Measurements from ENCODE around the gene PACRGL.

Gene PACRGL

DNA sequence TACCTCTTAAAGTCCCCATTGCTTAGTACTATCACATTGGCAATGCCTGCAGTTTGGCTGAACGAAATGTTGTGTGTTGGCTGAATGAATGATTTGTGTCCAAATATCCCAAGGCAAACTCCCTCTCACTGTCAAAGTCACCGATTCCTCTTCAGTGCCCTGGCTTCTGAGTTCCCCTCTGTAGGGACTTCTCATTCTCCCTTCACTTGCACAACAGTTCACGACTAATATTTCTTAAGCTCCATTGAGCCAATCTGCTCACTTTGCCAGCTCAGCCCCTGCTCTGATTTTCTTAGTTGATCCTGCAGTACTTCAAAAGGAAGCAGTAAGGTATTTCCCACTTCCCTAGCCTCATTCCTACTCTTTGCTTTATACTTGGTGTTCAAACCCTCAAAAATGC lies 21.9 kb upstream of the PACRGL start:
- H3K27me3 ChIP-seq = no peaks in the 10 kb centered on the region
- no peak overlapping the region for H3K9ac ChIP-seq
- no peaks in the 10 kb centered on the region for H4K20me1 ChIP-seq
- H3K4me2 ChIP-seq = no peak overlapping the region
- no peaks in the 10 kb centered on the region for H3K9me3 ChIP-seq (replicated peaks in 1 of 11)
- no peak overlapping the region for H3K27ac ChIP-seq
- TF ChIP-seq Cebpa-rat (IDR thresholded peaks at IDR 0.05) = no peak
- H3K36me3 ChIP-seq = no peaks in the 10 kb centered on the region
- no peak overlapping the region for H3K4me3 ChIP-seq
- H3K4me1 ChIP-seq = no peaks in the 10 kb centered on the region

DNA sequence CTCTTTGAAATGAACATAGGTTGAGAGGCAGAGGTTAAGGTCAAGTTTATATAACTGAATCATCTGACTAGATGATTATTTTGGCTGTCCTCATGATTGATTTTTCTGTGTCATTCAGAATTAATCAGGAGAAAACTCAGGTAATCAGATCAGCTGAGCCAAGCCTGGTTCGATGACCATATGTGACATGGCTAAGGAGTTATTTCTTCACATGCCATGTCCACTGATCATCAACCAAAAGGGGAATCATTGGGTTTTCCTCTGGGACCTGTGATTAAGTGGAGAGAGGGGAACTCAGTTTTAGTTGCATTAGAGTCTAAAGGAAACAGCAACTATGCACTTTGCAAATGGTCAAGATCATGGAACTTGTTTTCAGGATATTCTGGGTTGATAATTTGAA lies 20.3 kb upstream of the PACRGL start:
- TF ChIP-seq Cebpa-rat (IDR thresholded peaks at IDR 0.05) = no peak
- H3K27me3 ChIP-seq = no peaks in the 10 kb centered on the region

DNA sequence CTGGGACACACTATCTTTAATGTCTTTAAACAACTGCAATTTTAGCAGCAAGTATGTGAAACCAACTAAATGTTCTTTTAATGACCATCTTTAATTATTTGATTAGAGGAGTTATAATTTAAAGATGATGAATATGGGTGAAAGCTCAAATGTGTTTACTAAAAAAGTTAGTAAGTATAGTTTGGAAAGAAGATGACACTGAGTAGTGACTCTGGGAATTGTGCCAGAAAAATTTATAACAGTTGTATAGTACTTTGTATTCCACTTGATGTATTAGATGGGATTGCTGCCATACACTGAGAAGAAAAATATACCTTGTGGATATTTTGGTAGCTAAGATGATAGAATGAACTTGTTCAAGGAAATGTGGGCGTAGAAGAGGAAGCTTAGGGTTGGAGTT lies 19.5 kb upstream of the PACRGL start:
- H3K9ac ChIP-seq = no peak overlapping the region
- H3K4me1 ChIP-seq = peaks cover 0 to 9% (median 0%) of the 10 kb centered on the region in 10 experiments; a peak in 1 of 20 replicates
- H3K4me3 ChIP-seq = no peak overlapping the region
- no peak for TF ChIP-seq Cebpa-rat (IDR thresholded peaks at IDR 0.05)
- no peaks in the 10 kb centered on the region for H3K27me3 ChIP-seq
- H3K36me3 ChIP-seq = no peaks in the 10 kb centered on the region
- no peak overlapping the region for H3K4me2 ChIP-seq
- no peaks in the 10 kb centered on the region for H3K9me3 ChIP-seq (replicated peaks in 1 of 11)
- no peaks in the 10 kb centered on the region for H4K20me1 ChIP-seq
- no peak overlapping the region for H3K27ac ChIP-seq

More for the DNA sequence above, 20.3 kb upstream of the PACRGL start:
- Histone ChIP-seq H3K4me2 (no peak overlapping the region), H4K20me1 (no peaks in the 10 kb centered on the region), H3K9ac (no peak overlapping the region), H3K4me1 (peaks cover 0 to 9% (median 0%) of the 10 kb centered on the region in 10 experiments; a peak in 1 of 20 replicates), H3K27ac (no peak overlapping the region), H3K4me3 (no peak overlapping the region), H3K36me3 (no peaks in the 10 kb centered on the region), H3K9me3 (replicated peaks in 1 of 11) (no peaks in the 10 kb centered on the region)

DNA sequence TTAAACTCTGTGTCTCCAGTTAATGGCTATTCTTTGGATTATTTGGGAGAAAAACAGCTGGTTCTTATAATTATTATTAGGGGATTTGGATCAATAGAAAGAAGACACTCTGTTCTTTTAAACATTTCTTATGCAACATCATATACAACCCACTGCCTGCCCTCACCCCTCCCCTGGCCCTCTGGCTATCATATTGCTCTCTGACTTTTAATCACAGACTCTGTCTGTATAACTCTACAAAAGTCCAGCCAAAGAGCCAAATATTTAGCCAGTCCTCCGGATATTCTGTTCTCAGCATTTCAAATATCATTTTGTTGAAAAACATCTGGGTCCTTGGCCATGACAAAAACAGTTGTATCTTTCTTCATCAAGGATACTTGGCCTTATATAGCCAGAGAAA lies 19.0 kb upstream of the PACRGL start:
- Histone ChIP-seq H3K4me2 (no peak overlapping the region), H3K9me3 (replicated peaks in 1 of 11) (no peaks in the 10 kb centered on the region), H3K36me3 (no peaks in the 10 kb centered on the region), H3K27ac (no peak overlapping the region), H3K27me3 (no peaks in the 10 kb centered on the region), H4K20me1 (no peaks in the 10 kb centered on the region), H3K4me3 (no peak overlapping the region), H3K4me1 (peaks cover 0 to 9% (median 0%) of the 10 kb centered on the region in 10 experiments; a peak in 1 of 20 replicates), H3K9ac (no peak overlapping the region)
- TF ChIP-seq Cebpa-rat (IDR thresholded peaks at IDR 0.05) = no peak

DNA sequence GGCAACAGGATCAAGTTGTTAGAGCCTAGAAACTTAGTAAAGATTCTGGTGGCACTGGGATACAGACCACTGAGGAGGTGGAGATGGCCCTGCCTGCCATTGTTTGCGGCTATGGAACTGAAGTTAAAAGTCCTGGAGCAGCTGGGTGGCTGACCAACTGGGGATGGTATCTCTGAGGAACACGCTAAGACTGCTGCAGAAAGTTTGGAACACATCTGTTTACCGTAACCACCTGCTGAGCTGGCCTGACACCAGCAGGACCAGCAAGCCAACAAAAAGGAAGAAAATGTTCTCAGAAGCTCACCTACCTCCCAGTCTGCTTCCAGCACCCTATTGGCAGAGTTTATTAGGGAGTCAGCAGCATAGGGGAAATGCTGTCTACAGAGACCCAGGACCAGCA lies 17.4 kb upstream of the PACRGL start:
- no peak for TF ChIP-seq Cebpa-rat (IDR thresholded peaks at IDR 0.05)
- H3K9ac ChIP-seq = no peak overlapping the region
- H3K4me2 ChIP-seq = no peak overlapping the region
- H4K20me1 ChIP-seq = no peaks in the 10 kb centered on the region
- H3K4me3 ChIP-seq = no peak overlapping the region
- H3K27ac ChIP-seq = no peak overlapping the region
- H3K4me1 ChIP-seq = peaks cover 0 to 9% (median 0%) of the 10 kb centered on the region in 10 experiments; a peak in 1 of 20 replicates
- H3K36me3 ChIP-seq = no peaks in the 10 kb centered on the region
- no peaks in the 10 kb centered on the region for H3K9me3 ChIP-seq (replicated peaks in 1 of 11)
- H3K27me3 ChIP-seq = no peaks in the 10 kb centered on the region

DNA sequence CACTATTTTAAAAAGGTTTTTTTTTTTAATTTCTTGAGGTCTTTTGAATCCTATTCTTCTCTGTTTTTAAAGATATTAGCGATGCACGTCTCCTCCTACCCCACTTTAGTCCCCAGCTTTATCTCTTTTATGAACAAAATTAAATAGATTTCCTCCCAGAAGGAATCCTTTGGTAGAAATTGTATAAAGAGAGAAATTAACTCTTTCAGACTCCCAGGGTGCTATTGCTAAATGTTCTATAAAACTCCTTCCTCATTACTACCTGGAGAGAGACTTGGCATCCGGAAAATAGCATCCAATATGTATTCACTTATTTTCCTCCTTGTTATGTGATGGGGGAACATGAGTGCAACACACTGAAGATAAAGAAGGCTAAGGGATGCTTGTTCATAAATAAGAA lies 16.5 kb upstream of the PACRGL start:
- Histone ChIP-seq H3K4me1 (peaks cover 0 to 9% (median 0%) of the 10 kb centered on the region in 10 experiments; a peak in 1 of 20 replicates), H4K20me1 (no peaks in the 10 kb centered on the region), H3K27me3 (no peaks in the 10 kb centered on the region), H3K9me3 (replicated peaks in 1 of 11) (no peaks in the 10 kb centered on the region), H3K4me3 (no peak overlapping the region), H3K9ac (no peak overlapping the region), H3K27ac (no peak overlapping the region), H3K4me2 (no peak overlapping the region), H3K36me3 (no peaks in the 10 kb centered on the region)
- no peak for TF ChIP-seq Cebpa-rat (IDR thresholded peaks at IDR 0.05)

DNA sequence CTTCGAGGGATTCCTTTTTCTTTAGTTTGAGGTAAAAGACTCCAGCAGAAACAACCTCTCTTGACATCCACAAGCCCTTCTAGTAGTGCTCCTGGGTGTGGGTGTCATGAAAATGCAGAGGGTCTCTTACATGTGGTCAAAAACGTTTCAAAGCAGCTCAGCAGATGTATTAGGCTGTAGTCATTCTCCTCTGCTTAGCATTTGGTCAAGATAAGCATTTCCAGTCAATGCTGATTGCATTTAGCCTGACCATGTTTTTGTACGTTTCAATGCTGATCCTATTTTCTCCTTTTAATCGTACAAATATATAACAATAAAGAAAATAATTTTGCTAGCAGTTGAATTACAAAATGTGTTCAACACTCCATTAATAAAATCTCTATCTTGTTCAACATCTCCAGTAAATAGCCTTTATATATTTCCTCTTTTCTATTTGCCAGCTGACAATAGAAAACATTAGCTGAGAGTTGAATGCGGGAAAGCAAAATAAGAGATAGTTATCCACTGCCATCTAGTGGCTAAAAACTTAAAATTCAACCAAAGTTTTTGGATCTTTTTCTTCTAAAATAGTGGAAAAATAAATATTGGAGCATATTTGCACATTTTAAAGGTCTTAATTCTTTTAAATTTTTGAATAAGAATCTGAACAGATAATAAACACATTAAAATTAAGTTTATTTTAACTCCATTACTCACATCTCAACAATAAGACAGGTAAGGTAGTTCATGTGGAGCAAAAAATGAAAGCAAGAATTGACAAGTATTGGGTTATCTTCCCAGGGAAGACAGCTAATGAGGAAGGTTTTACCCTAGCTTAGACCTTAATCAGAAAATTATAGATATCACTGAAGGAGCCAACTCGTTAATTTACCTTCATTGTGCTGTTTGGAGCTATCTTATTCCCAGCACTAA lies 15.2 kb upstream of the PACRGL start:
- H3K27ac ChIP-seq = no peak overlapping the region
- no peaks in the 10 kb centered on the region for H3K9me3 ChIP-seq (replicated peaks in 1 of 11)
- H3K4me2 ChIP-seq = no peak overlapping the region
- TF ChIP-seq Cebpa-rat (IDR thresholded peaks at IDR 0.05) = no peak
- H3K36me3 ChIP-seq = no peaks in the 10 kb centered on the region
- H4K20me1 ChIP-seq = no peaks in the 10 kb centered on the region
- no peak overlapping the region for H3K4me3 ChIP-seq
- H3K27me3 ChIP-seq = no peaks in the 10 kb centered on the region
- no peak overlapping the region for H3K9ac ChIP-seq
- peaks cover 0 to 9% (median 0%) of the 10 kb centered on the region in 10 experiments; a peak in 1 of 20 replicates for H3K4me1 ChIP-seq

DNA sequence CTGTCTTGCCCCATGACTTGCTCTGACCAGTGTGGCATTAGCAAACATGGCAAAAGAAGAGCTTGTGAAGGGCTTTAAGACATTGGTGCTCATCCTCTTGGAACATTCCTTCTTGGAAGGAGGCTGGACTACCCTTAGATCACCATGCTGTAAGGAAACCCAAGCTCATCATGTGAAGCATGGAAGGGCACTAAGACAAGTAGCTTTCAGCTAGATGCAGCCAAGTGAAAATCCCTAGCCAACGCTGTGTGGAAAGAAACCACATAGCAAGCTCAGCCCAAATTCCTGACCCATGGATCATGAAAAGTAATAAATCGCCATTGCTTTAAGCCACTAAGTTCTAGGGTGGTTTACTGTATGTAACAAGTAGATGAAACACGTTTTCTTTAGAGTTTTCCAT lies 12.4 kb upstream of the PACRGL start:
- Histone ChIP-seq H3K27ac (no peak overlapping the region), H4K20me1 (no peaks in the 10 kb centered on the region), H3K9me3 (replicated peaks in 1 of 11) (no peaks in the 10 kb centered on the region), H3K9ac (no peak overlapping the region), H3K4me1 (peaks cover 0 to 9% (median 0%) of the 10 kb centered on the region in 10 experiments; a peak in 1 of 20 replicates), H3K27me3 (no peaks in the 10 kb centered on the region), H3K4me2 (no peak overlapping the region), H3K36me3 (no peaks in the 10 kb centered on the region), H3K4me3 (no peak overlapping the region)
- TF ChIP-seq Cebpa-rat (IDR thresholded peaks at IDR 0.05) = no peak

DNA sequence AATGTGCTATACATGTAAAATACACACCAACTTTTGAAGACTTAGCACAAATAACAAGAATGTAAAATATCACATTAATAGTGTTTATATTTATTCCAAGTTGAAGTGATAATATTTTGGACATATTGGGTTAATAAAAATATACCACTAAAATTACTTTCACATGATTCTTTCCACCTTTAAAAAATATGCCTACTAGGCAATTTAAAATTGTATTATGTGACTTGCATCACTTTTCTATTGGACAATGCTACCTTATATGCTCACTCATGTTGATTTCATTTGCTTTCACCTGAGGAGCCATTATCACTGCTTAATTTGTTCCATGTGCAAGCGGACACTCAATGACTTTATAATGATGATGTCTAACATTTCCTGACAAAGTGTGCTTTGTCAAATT lies 3.4 kb upstream of the PACRGL start:
- Histone ChIP-seq H3K4me1 (peaks cover 16 to 29% (median 23%) of the 10 kb centered on the region in 10 experiments), H3K9ac (no peak overlapping the region), H3K27ac (no peak overlapping the region), H3K9me3 (replicated peaks in 1 of 11) (no peaks in the 10 kb centered on the region), H3K4me3 (no peak overlapping the region), H4K20me1 (no peaks in the 10 kb centered on the region; a peak in 1 of 22 replicates), H3K36me3 (no peaks in the 10 kb centered on the region), H3K4me2 (no peak overlapping the region), H3K27me3 (no peaks in the 10 kb centered on the region)
- TF ChIP-seq Cebpa-rat (IDR thresholded peaks at IDR 0.05) = no peak
